IMR-90 (cell line): Measurements from ENCODE around the gene KCNMA1.

Source experiments
- BHLHE40 ChIP-seq: fragments of 150-350 bp; IDR thresholded peaks from 2 replicates; pipeline ENCODE4 v1.6.1; 2016; ENCODE audit warnings: mild to moderate bottlenecking, low read depth, low read length
- CHD1 ChIP-seq: IDR thresholded peaks from 2 replicates; pipeline ENCODE4 v1.6.1; 2012; ENCODE audit warnings: low read depth, low read length, improper control_type of control experiment
- CTCF ChIP-seq: conservative IDR thresholded peaks from 2 replicates; pipeline ENCODE4 v1.5.1; 2012; ENCODE audit warnings: mild to moderate bottlenecking, low read depth, low read length, improper control_type of control experiment
- ELK1 ChIP-seq: fragments of 150-350 bp; IDR thresholded peaks from 2 replicates; pipeline ENCODE4 v1.6.1; 2016; ENCODE audit warnings: low read depth, mild to moderate bottlenecking, low read length, moderate library complexity, borderline replicate concordance
- MAFK ChIP-seq: IDR thresholded peaks from 2 replicates; pipeline ENCODE4 v1.6.1; 2012; ENCODE audit warnings: low read depth, low read length, improper control_type of control experiment
- MAZ ChIP-seq: IDR thresholded peaks from 2 replicates; pipeline ENCODE4 v1.6.1; 2012; ENCODE audit warnings: low read depth, mild to moderate bottlenecking, low read length, improper control_type of control experiment, moderate library complexity, borderline replicate concordance
- MXI1 ChIP-seq: IDR thresholded peaks from 2 replicates; pipeline ENCODE4 v1.6.1; 2012; ENCODE audit warnings: low read depth, mild to moderate bottlenecking, low read length, moderate library complexity, borderline replicate concordance
- POLR2A ChIP-seq: IDR thresholded peaks from 2 replicates; pipeline ENCODE4 v1.6.1; 2012; ENCODE audit warnings: mild to moderate bottlenecking, low read depth, low read length
- RAD21 ChIP-seq: IDR thresholded peaks from 2 replicates; pipeline ENCODE4 v1.6.1; 2012; ENCODE audit warnings: low read length, improper control_type of control experiment
- RCOR1 ChIP-seq: IDR thresholded peaks from 2 replicates; pipeline ENCODE4 v1.6.1; 2012; ENCODE audit warnings: mild to moderate bottlenecking, low read length, improper control_type of control experiment; ENCODE audit not compliant: insufficient replicate concordance
- RFX5 ChIP-seq: IDR thresholded peaks from 2 replicates; pipeline ENCODE4 v1.8.0; 2012; ENCODE audit warnings: low read depth, mild to moderate bottlenecking, low read length, moderate library complexity
- SMC3 ChIP-seq: fragments of 150-350 bp; IDR thresholded peaks from 2 replicates; pipeline ENCODE4 v1.6.1; 2016; ENCODE audit warnings: low read depth, mild to moderate bottlenecking, antibody characterized with exemption, low read length, moderate library complexity
- USF2 ChIP-seq: fragments of 150-350 bp; IDR thresholded peaks from 2 replicates; pipeline ENCODE4 v1.6.1; 2017; ENCODE audit warnings: mild to moderate bottlenecking, antibody characterized with exemption, low read length, low read depth

- no peak for TF ChIP-seq POLR2A
- TF ChIP-seq CTCF = peak; percentile 45
- no peak for TF ChIP-seq ELK1
- TF ChIP-seq RAD21 = peak; percentile 61
- TF ChIP-seq RFX5 = no peak
- no peak for TF ChIP-seq MAZ
- no peak for TF ChIP-seq USF2
- TF ChIP-seq SMC3 = peak; percentile 64
- no peak for TF ChIP-seq MXI1
- no peak for TF ChIP-seq CHD1
- no peak for TF ChIP-seq RCOR1
- no peak for TF ChIP-seq BHLHE40
- TF ChIP-seq MAFK = no peak
Measured at GRCh38 chr10:77494327-77494726, 143.3 kb downstream of the KCNMA1 start.
